H9 (cell line): Measurements from ENCODE around the gene USP44. TPM values are rescaled to one million over a fixed set of nuclear protein-coding genes. Genes with fewer than 3 reads are reported as not detected.
A peak's percentile ranks its signal among the peaks of the same experiment; 100 is the strongest.

ENCODE experiments used
- DNase-seq: peaks from one replicate; pipeline ENCODE4 v3.0.0-alpha.2; 2017
- H2AFZ ChIP-seq: one replicate; pipeline ENCODE4 v1.6.1; 2013; ENCODE audit warnings: mild to moderate bottlenecking, low read length, control low read depth, moderate library complexity
- H2AK5ac ChIP-seq: 2 replicates; pipeline ENCODE4 v1.6.1; 2013; ENCODE audit warnings: low read length, control low read depth, mixed read lengths; ENCODE audit not compliant: insufficient read length
- H2BK120ac ChIP-seq: one replicate; pipeline ENCODE4 v1.6.1; 2013; ENCODE audit warnings: low read depth, mild to moderate bottlenecking, low read length, control low read depth, inconsistent platforms; ENCODE audit not compliant: poor library complexity, severe bottlenecking
- H2BK12ac ChIP-seq: 2 replicates; pipeline ENCODE4 v1.6.1; 2013; ENCODE audit warnings: low read length, control low read depth, mixed read lengths, low read depth; ENCODE audit not compliant: insufficient read length
- H2BK15ac ChIP-seq: 2 replicates; pipeline ENCODE4 v1.6.1; 2013; ENCODE audit warnings: low read depth, low read length, control low read depth
- H2BK20ac ChIP-seq: one replicate; pipeline ENCODE4 v1.6.1; 2013; ENCODE audit warnings: low read depth, mild to moderate bottlenecking, low read length, control low read depth, inconsistent platforms; ENCODE audit not compliant: poor library complexity, severe bottlenecking
- H2BK5ac ChIP-seq: 2 replicates; pipeline ENCODE4 v1.6.1; 2013; ENCODE audit warnings: low read length, control low read depth, mixed read lengths; ENCODE audit not compliant: insufficient read length
- H3K14ac ChIP-seq: 2 replicates; pipeline ENCODE4 v1.6.1; 2013; ENCODE audit warnings: low read length, control low read depth; ENCODE audit not compliant: insufficient read depth
- H3K18ac ChIP-seq: 2 replicates; pipeline ENCODE4 v1.6.1; 2013; ENCODE audit warnings: low read depth, mild to moderate bottlenecking, mixed read lengths, low read length, control low read depth; ENCODE audit not compliant: insufficient read length
- H3K23ac ChIP-seq: 2 replicates; pipeline ENCODE4 v1.6.1; 2013; ENCODE audit warnings: low read length, control low read depth, mixed read lengths, low read depth; ENCODE audit not compliant: insufficient read length
- H3K23me2 ChIP-seq: 2 replicates; pipeline ENCODE4 v1.6.1; 2013; ENCODE audit warnings: low read depth, mild to moderate bottlenecking, mixed read lengths, low read length, control low read depth; ENCODE audit not compliant: insufficient read length, poor library complexity, severe bottlenecking
- H3K27ac ChIP-seq: 2 replicates; pipeline ENCODE4 v1.5.1; 2013; ENCODE audit warnings: low read length, control low read depth, mixed read lengths, low read depth; ENCODE audit not compliant: insufficient read length
- H3K27me3 ChIP-seq: 2 replicates; pipeline ENCODE4 v1.6.1; 2013; ENCODE audit warnings: low read length, control low read depth, inconsistent platforms; ENCODE audit not compliant: insufficient read depth
- H3K4ac ChIP-seq: 2 replicates; pipeline ENCODE4 v1.6.1; 2013; ENCODE audit warnings: low read depth, mild to moderate bottlenecking, control low read depth, inconsistent platforms, low read length, moderate library complexity
- H3K4me1 ChIP-seq: 2 replicates; pipeline ENCODE4 v1.6.1; 2013; ENCODE audit warnings: low read length, control low read depth, inconsistent platforms; ENCODE audit not compliant: insufficient read depth
- H3K4me2 ChIP-seq: 2 replicates; pipeline ENCODE4 v1.6.1; 2013; ENCODE audit warnings: low read length, control low read depth, mixed read lengths; ENCODE audit not compliant: insufficient read length, insufficient read depth
- H3K56ac ChIP-seq: 2 replicates; pipeline ENCODE4 v1.6.1; 2013; ENCODE audit warnings: low read depth, mild to moderate bottlenecking, mixed read lengths, low read length, control low read depth; ENCODE audit not compliant: insufficient read length
- H3K79me1 ChIP-seq: 2 replicates; pipeline ENCODE4 v1.6.1; 2013; ENCODE audit warnings: low read depth, mild to moderate bottlenecking, moderate library complexity, low read length, control low read depth, inconsistent platforms; ENCODE audit not compliant: insufficient read depth, poor library complexity, severe bottlenecking
- H3K79me2 ChIP-seq: 2 replicates; pipeline ENCODE4 v1.6.1; 2013; ENCODE audit warnings: low read length, control low read depth, inconsistent platforms; ENCODE audit not compliant: insufficient read depth
- H3K9ac ChIP-seq: 2 replicates; pipeline ENCODE4 v1.6.1; 2013; ENCODE audit warnings: low read length, control low read depth, mixed read lengths; ENCODE audit not compliant: insufficient read length; ENCODE audit errors: extremely low read depth
- H3K9me3 ChIP-seq: one replicate; pipeline ENCODE4 v1.6.1; 2013; ENCODE audit warnings: low read depth, low read length, inconsistent platforms; ENCODE audit not compliant: control insufficient read depth
- H3T11ph ChIP-seq: one replicate; pipeline ENCODE4 v1.6.1; 2013; ENCODE audit warnings: mild to moderate bottlenecking, low read length, control low read depth, inconsistent platforms
- H4K20me1 ChIP-seq: one replicate; pipeline ENCODE4 v1.6.1; 2013; ENCODE audit not compliant: control insufficient read depth, insufficient read length, insufficient read depth
- H4K5ac ChIP-seq: 2 replicates; pipeline ENCODE4 v1.6.1; 2013; ENCODE audit warnings: low read depth, mild to moderate bottlenecking, mixed read lengths, low read length, control low read depth; ENCODE audit not compliant: insufficient read length
- H4K8ac ChIP-seq: replicated peaks from 2 replicates; pipeline ENCODE4 v1.6.1; 2013; ENCODE audit warnings: low read length, control low read depth, mixed read lengths, low read depth; ENCODE audit not compliant: insufficient read length
- H4K91ac ChIP-seq: 2 replicates; pipeline ENCODE4 v1.6.1; 2013; ENCODE audit warnings: low read depth, mild to moderate bottlenecking, moderate library complexity, mixed read lengths, low read length, control low read depth; ENCODE audit not compliant: insufficient read length
- H3K27ac Mint-ChIP-seq, 3 experiments: 2 replicates in 2 of 3; 3 replicates in 1 of 3; pipeline ENCODE4 v1.8.0; 2020 to 2021; ENCODE audit warnings: mixed read lengths in 3 of 3, mild to moderate bottlenecking in 1 of 3, moderate library complexity in 1 of 3
- H3K27me3 Mint-ChIP-seq: 2 replicates; pipeline ENCODE4 v1.8.0; 2021; ENCODE audit warnings: low read depth, mild to moderate bottlenecking, moderate library complexity, mixed read lengths
- H3K36me3 Mint-ChIP-seq, 3 experiments: 2 replicates in 2 of 3; 3 replicates in 1 of 3; pipeline ENCODE4 v1.8.0; 2020 to 2021; ENCODE audit warnings: low read depth in 3 of 3, mixed read lengths in 3 of 3; ENCODE audit not compliant: insufficient read depth in 1 of 3
- H3K4me1 Mint-ChIP-seq, 2 experiments: 2 replicates each; pipeline ENCODE4 v1.8.0; 2020; ENCODE audit warnings: mixed read lengths in 2 of 2
- H3K4me3 Mint-ChIP-seq, 2 experiments: 2 replicates in 1 of 2; 3 replicates in 1 of 2; pipeline ENCODE4 v1.8.0; 2020 to 2021; ENCODE audit warnings: mild to moderate bottlenecking in 2 of 2, mixed read lengths in 2 of 2, moderate library complexity in 1 of 2
- H3K9me3 Mint-ChIP-seq, 2 experiments: 2 replicates in 1 of 2; 3 replicates in 1 of 2; pipeline ENCODE4 v1.8.0; 2020; ENCODE audit warnings: mild to moderate bottlenecking in 2 of 2, mixed read lengths in 2 of 2, moderate library complexity in 1 of 2
- WGBS: extraction: QIAGEN DNeasy Blood & Tissue Kit; methylation state at CpG from one replicate; pipeline ENCODE4 v1.1.7; 2013; ENCODE audit warnings: missing lambda C conversion rate, low lambda C conversion rate, mixed read lengths; ENCODE audit not compliant: insufficient read length; ENCODE audit errors: extremely low coverage; 5-methylcytosine and 5-hydroxymethylcytosine counted together
- total RNA-seq: library from RNA; stranded (reverse); gene quantifications from 2 replicates; pipeline ENCODE4 v1.2.1, GENCODE V29; 2021
- TF ChIP-seq, protein P1 (sequence below): fragments of 200-600 bp; sonication (generic); conservative IDR thresholded peaks from 3 replicates; pipeline ENCODE4 v1.8.0; 2021; ENCODE audit warnings: antibody characterized with exemption, mild to moderate bottlenecking

Gene USP44
- total RNA-seq, 1 experiment from 2014 or later = 185 TPM

DNA sequence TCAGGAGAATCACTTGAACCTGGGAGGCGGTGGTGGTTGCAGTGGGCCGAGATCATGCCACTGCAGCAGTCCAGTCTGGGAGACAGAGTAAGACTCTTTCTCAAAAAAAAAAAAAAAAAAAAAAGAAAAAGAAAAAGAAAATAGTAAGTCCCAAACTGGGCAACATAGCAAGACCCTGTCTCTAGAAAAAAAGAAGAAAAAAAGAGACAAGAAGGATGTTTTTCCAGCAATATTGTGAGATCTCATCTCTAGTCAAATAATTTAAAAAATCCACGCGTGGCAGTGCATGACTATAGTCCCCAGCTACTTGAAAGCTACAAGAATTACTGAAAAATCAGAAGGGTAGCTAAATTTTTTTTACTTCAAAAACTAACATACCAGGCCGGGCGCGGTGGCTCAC lies 8.0 kb downstream of the USP44 start:
- H3K4me3 Mint-ChIP-seq = 0 out of 5 replicates have a peak overlapping the region, but pooled peaks of 1 of the 2 experiments have one; percentile 29
- H2AK5ac ChIP-seq = no peak overlapping the region
- WGBS = no CpG with 5 or more reads among the region's 7 CpGs

More for the DNA sequence above, 8.0 kb downstream of the USP44 start:
- Histone ChIP-seq H3K27me3 (no peaks in the 10 kb centered on the region), H3K4me1 (peaks cover 5% of the 10 kb centered on the region; the same call in 1 of the 2 replicates), H4K91ac (no peak overlapping the region), H2BK5ac (no peak overlapping the region), H3K23me2 (no peaks in the 10 kb centered on the region), H3K56ac (no peak overlapping the region), H3K9ac (no peak overlapping the region), H3T11ph (no peak overlapping the region), H4K5ac (no peak overlapping the region), H3K79me2 (peaks cover 35% of the 10 kb centered on the region; the same call in 1 of the 2 replicates), H4K8ac (no peak overlapping the region), H3K18ac (no peak overlapping the region), H4K20me1 (no peaks in the 10 kb centered on the region), H3K4ac (no peak overlapping the region), H3K23ac (no peak overlapping the region), H3K79me1 (peaks cover 3% of the 10 kb centered on the region), H2BK20ac (no peak overlapping the region), H2BK15ac (no peak overlapping the region), H2BK12ac (no peak overlapping the region), H3K14ac (no peak overlapping the region), H3K4me2 (no peak overlapping the region), H3K27ac (no peak overlapping the region), H2BK120ac (no peak overlapping the region), H3K9me3 (no peaks in the 10 kb centered on the region), H2AFZ (no peak overlapping the region)
- TF ChIP-seq, protein P1, sequence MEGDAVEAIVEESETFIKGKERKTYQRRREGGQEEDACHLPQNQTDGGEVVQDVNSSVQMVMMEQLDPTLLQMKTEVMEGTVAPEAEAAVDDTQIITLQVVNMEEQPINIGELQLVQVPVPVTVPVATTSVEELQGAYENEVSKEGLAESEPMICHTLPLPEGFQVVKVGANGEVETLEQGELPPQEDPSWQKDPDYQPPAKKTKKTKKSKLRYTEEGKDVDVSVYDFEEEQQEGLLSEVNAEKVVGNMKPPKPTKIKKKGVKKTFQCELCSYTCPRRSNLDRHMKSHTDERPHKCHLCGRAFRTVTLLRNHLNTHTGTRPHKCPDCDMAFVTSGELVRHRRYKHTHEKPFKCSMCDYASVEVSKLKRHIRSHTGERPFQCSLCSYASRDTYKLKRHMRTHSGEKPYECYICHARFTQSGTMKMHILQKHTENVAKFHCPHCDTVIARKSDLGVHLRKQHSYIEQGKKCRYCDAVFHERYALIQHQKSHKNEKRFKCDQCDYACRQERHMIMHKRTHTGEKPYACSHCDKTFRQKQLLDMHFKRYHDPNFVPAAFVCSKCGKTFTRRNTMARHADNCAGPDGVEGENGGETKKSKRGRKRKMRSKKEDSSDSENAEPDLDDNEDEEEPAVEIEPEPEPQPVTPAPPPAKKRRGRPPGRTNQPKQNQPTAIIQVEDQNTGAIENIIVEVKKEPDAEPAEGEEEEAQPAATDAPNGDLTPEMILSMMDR = no peak
- DNase-seq = no peak
- peaks cover 23 to 29% (median 27%) of the 10 kb centered on the region in 3 experiments for H3K36me3 Mint-ChIP-seq
- peaks cover 47 to 54% of the 10 kb centered on the region in 2 experiments for H3K4me1 Mint-ChIP-seq
- no peaks in the 10 kb centered on the region for H3K27me3 Mint-ChIP-seq
- H3K27ac Mint-ChIP-seq = no peak overlapping the region; a peak in 1 of 7 replicates
- no peaks in the 10 kb centered on the region; a peak in 2 of 5 replicates for H3K9me3 Mint-ChIP-seq
